DMS114 treated with DMSO at 0.1 percent for 48 hours (cell line): ENCODE measurements around the gene NUP153.
"Not testable (repeated sequence)": the region's sequence is repeated elsewhere in the genome, so short reads cannot be mapped to it uniquely, and the experiment has no call there.

Experiments
- DNase-seq: peaks from one replicate; lab custom pipeline; 2025; ENCODE audit not compliant: unreplicated experiment; lab: John Stamatoyannopoulos, UW

NUP153 gene

DNA sequence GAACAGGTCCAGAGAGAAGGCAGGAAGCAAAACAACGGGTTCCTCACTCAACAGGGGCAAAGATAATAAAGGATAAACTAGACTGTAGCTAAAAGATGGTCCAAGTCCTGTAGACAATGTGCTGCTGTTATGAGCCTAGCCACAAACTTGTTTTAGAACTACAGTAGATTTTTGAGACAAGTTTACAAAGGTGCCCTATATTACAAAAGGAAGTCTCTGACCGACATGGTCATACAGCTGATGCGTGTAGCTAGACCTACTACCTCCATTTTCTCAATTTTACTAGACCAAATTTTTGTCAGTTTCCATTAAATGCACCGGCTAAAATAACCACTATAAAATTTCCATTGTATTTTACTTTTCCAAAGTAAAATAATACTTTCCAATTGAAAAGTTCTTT lies 94.7 kb downstream of the NUP153 start:
- no peak for DNase-seq

DNA sequence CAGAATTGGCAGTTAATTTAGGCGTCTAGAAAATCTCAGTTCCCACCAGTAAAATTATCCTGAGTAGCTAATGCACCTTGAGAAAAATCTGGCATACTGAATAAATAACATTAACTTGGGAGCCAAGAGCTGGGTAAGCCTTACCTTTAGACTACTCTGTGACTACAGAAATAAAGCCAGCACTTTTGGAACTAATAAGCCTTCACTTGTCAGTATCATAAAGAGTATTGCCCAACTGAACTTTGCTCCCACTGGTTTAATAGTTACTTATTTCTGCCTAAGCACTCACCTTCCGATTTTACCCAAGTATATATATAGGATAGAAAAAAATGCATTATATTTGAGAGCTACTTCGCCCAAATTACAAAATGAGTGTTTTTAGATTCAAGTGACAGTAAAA lies 95.9 kb downstream of the NUP153 start:
- no peak for DNase-seq

DNA sequence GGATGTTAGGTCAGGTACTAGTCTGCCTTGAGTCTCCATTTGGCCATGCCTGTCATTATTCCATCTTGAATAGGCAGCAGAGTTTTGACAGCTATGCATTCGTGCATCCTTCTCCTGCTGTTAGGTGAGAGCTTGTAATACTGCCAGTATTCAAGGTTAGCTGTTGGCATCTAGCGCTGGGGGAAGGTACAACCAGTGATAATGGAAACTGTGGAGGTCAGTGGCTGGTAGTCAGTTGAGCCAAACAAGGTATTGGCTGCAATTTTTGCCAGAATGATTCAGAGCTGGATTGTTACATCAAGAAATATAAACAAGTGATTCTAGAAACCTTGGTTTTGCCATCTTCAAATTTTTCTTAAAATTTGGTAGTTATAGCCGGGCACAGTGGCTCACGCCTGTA lies 100.1 kb downstream of the NUP153 start:
- no peak for DNase-seq

DNA sequence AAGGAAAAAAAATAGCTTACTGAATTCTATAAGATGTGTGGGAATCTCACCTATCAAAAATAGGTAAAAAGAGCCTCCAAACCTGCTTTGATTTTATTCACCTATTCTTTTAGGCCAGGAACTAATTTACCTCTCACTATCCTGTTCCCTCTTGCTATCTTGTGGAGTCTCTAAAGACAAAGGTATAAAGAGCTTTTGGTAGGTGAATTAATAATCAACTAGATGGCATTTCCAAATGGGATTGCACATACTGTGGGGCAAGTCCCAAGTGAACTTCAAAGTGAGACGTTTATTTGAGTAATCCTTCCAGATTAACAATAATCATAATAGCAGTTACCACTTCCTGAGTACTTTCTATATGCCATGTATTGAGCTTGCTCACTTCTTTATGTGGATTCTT lies 103.8 kb downstream of the NUP153 start:
- no peak for DNase-seq

DNA sequence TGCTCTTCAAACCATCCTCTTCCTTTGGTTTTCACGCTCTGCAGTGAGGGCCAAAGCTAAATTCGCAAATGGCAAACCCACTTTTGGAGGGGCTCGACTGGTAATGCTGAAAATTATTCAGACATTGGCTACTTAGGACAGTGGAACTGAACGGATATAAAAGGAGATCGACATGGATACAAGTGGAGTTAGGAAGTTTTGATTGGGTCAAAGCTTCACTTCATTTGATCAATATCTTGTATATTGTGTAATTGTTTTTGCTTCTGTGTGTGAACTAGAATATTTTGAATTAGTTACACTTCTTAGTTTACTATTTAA lies 105.4 kb downstream of the NUP153 start:
- no peak for DNase-seq

DNA sequence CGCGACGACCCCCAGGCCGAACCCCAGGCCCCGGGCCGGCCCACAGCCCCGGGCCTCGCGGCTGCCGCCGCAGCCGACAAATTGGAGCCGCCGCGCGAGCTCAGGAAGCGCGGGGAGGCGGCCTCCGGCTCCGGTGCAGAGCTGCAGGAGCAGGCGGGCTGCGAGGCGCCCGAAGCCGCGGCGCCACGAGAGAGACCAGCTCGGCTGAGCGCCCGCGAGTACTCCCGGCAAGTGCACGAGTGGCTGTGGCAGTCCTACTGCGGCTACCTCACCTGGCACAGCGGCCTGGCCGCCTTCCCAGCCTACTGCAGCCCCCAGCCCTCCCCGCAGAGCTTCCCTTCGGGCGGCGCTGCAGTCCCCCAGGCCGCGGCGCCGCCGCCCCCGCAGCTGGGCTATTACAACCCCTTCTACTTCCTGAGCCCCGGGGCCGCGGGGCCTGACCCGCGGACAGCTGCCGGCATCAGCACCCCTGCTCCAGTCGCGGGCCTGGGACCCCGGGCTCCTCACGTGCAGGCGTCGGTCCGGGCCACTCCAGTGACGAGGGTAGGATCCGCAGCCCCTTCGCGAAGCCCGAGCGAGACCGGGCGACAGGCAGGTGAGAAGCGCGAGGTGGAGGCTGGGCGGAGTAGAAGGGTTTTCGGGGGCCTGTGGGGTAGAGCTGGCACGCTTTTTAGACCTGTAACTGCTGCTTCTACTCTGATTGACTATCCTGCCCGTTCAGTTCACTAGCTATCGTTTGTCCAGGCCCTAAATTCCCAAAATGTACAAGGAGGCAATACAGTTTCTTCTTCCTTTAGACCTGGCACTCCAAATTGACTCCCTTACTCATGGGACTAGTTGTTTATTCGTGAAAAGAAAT lies 106.0 kb downstream of the NUP153 start:
- DNase-seq, result no peak

DNA sequence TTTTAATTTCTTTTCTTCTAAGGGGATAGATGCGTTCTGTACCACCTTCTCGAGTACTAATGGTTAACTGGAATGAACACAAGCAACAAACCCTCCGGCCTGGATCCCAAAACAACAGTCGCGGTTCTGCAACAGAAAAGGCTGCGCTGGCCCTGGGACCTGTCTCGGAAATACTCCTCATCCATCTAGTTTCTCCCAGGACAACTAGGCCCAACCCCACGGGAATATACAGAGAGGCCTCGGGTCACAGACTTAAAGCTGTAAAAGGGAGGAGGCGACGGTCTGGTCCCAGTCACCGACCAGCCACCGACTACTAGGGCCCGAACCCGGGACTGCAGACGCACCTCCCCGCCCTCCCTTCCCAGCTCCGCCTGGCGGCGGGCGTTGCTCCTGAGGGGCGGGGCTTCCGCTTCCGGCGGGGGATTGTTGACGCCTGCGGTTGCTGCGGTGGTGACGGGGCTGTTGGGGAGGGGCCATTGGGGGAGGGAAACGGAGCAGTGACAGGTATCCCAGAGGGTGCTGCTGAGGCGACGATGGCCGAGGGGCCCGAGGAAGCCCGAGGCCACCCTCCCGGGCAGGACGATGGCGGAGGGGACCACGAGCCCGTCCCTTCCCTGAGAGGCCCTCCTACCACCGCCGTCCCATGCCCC lies 106.7 kb downstream of the NUP153 start, which contains the start of gene FAM8A1:
TSS of gene FAM8A1 (plus strand) at position 426 of the 650 bp plus-strand sequence. CDS start at position 534, 108 bp downstream.
- DNase-seq, result peak; percentile 89

DNA sequence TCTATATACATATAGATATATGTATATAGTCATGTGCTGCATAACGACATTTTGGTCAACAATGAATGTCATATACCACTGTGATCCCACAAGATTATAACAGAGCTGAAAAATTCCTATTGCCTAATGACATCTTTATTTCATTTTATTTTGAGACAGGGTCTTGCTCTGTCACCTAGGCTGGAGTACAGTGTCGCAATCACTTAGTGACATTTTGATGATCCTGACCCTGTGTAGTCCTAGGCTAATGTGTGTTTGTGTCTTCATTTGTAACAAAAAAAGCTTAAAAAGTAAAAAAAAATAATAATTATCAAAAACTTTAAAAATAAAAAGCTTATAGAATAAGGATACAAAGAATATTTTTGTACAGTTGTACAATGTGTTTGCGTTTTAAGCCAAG lies 110.6 kb downstream of the NUP153 start:
- no peak for DNase-seq

DNA sequence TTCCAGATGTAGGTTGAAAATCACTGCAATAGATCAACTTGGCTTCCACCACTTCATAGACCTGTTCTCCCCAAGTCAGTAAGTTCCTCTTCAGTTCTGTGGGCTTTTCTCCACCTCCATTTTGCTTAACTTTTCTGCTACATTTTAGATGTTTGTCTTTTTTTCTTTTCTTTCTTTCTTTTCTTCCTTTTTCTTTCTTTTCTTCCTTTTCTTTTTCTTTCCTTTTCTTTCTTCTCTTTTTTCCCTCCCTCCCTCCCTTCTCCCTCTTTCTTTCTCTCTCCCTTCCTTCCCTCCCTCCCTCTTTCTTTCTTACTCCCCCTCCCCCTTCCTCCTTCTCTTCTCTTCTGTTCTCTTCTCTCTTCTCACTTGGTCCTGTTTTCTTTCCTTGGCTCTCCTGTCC lies 113.5 kb downstream of the NUP153 start:
- no peak for DNase-seq

DNA sequence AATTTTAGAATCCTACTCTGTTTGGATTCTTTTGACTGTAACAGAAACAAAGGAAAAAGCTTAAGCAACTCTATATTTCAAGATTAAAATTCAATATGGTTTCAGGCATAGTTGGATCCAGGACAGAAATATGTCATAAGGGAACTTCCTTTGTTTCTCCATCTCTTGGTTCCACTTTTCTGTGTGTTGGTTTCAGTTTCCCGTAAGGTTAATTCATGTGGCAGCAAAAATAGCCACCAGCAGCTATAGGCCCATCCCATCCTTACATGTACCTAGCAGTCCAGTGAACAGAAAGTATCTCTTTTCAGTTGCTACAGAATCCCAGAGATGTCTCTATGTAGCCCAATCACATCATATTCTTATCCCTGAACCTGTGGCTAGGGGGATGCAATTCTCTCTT lies 115.4 kb downstream of the NUP153 start:
- DNase-seq, result no peak

DNA sequence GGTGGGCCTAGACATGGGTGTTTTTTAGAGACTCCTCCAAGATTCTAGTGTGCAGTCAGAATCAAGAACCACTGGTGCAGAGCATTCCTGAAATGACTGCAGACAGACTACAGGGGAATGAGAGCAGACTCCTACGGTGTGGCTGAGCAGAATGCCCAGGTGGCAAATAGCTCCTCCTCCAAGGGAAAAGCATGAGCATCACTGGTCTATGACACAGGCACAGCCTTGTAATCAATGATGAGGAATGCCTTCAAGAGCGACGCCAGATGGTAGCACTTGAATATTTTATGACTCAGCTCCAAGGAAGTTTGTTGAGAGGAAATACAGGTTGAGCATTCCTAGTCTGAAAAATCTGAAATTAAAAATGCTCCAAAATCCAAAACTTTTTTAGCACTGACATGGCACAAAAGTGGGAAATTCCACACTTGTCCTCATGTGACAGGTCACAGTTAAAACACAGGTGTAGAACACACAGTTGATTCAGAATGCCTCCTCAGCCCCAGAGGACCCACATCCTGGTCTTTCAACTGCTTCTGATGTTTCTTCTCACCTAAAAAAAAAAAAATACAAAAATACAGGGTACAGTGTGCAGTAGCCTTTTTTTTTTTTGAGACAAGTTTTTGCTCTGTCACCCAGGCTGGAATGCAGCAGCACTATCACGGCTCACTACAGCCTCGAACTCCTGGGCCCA lies 117.2 kb downstream of the NUP153 start:
- no peak for DNase-seq

DNA sequence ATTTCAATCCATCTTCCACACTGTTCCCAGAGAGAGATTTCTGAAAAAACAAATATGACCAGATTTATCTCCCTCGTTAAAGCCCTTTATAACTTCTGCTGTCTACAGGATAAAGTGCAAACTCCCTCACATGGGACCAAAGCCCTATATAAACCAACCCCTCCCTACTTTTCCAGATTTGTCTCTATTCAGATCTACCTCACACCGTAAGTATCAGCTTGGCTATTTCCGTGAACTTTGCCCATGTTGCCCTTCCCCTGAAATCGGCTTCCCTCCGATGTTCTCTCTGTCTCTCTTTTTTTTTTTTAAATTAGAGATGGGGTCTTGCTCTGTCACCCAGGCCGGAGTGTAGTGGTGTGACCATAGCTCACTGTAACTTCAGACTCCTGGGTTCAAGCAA lies 118.7 kb downstream of the NUP153 start:
- no peak for DNase-seq

DNA sequence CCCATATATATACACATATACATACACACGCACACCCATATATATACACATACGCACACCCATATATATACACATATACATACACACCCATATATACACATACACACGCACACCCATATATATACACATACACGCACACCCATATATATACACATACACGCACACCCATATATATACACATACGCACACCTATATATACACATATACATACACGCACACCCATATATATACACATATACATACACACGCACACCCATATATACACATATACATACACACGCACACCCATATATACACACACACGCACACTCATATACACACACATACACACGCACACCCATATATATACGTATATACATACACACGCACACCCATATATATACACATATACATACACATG lies 120.1 kb downstream of the NUP153 start:
- DNase-seq, result not testable (repeated sequence)

DNA sequence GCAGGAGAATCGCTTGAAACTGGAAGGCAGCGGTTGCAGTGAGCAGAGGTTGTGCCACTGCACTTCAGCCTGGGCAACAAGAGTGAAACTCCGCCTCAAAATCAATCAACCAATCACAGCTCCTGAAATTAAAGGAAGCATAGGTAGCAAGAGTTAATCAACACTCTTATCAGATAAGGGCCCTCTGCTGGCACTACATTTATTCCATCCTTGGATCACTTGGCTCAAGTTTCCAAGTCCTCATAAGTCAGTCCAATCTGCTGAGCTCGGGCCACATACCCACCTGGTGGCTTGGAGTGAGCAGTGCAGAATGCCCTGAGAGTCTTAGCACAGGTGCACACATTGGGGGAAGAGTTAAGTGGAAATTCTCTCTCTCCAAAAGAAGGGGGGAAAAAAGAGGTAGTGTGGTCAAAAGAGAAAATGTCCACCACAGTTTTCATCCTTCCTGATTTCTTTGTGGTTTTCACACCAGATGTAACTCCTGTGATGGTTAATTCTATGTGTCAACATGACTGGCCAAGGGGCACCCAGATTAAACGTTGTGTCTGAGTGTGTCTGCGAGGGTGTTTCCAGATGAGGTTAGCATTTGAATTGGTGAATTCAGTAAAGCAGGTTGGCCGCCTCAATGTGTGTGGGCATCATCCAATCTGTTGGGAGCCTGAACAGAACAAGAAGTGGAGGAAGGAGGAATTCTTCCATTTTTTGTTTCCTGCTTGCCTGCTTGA lies 120.8 kb downstream of the NUP153 start:
- no peak for DNase-seq

DNA sequence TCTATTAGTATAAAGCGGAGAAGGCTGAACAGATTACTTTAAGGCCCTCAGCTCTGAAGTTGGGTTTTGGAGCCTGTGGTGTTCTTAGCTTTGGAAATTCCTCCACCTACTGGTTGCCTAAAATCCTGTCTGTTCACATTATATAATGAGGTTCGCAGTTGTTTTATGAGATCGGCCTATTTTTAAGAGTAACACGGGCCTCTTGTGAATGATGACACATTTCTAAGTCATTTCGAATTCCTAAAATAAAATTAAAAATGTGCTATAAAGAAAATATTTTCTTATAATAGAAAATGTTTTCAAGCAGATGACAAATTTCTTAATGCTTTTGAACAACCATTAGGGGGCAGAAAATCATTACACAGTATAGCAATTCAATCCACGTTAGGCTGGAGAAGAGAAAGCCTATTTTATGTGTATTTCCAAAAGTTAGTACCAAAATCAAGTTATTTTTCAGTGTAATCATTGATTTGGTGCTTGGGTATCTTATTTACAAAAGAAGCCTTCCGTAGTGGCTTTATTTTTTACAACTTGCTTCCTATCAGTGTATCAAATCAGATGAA lies 122.4 kb downstream of the NUP153 start:
- DNase-seq, result peak; percentile 89

DNA sequence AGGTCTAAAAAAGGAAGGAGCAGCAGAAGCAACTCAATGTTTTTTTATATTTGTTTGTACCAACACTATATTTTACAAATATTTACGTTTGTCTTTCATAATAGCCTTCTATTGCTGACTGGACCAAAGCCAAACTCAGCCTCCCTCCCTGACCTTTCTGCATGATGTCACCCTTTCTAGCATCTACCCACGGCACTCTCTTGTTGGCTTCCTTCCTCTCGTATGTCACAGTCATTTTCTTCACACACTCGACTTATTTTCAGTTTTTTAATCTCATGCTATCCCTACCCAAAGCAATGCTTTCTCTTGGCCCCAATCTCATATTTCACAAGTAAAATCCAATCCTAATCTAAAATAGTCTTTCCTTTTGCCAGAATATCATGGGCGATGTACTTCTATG lies 122.9 kb downstream of the NUP153 start:
- no peak for DNase-seq

DNA sequence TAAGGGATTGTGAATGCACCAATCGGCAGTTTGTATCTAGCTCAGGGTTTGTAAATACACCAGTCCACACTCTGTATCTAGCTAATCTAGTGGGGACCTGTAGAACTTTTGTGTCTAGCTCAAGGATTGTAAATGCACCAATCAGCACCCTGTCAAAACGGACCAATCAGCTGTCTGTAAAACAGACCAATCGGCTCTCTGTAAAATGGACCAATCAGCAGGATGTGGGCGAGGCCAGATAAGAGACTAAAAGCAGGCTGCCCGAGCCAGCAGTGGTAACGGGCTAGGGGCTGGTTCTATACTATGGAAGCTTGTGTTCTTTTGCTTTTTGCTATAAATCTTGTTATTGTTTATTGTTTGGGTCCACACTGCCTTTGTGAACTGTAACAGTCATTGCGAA lies 125.4 kb downstream of the NUP153 start:
- DNase-seq, result not testable (repeated sequence)

DNA sequence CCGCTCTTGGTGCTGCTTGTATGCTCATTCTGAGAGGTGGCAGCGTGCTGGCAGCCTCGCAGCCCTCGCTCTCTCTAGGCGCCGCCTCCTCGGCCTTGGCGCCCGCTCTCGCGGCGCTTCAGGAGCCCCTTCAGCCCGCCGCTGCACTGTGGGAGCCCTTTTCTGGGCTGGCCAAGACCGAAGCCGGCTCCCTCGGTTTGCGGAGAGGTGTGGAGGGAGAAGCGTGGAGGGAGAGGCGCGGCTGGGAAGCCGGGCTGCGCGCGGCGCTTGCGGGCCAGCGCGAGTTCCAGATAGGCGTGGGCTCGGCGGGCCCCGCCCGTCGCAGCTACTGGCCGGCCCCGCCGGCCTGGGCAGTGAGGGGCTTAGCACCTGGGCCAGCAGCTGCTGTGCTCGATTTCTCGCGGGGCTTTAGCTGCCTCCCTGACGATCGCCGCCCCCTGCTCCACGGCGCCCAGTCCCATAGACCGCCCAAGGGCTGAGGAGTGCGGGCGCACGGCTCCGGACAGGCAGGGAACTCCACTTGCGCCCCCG lies 126.1 kb downstream of the NUP153 start:
- peak; percentile 58 for DNase-seq

DNA sequence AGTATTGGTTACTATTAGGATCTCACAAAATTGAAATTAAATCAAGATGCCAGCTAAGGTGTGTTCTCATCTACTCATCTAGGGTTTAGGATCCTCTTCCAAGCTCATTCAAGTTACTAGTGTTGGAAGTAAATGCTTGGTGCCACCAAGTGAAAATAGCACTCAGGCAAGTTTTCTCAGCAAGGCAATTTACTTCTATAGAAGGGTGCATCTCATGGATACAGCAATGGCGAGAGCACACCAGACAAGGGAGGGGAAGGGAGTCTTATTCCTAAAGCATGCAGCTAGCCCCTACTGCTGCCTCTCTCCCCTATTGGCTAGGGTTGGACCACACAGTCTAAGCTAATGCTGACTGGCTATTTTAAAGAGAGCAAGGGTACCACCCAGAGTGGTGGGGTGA lies 129.7 kb downstream of the NUP153 start:
- DNase-seq, result no peak

DNA sequence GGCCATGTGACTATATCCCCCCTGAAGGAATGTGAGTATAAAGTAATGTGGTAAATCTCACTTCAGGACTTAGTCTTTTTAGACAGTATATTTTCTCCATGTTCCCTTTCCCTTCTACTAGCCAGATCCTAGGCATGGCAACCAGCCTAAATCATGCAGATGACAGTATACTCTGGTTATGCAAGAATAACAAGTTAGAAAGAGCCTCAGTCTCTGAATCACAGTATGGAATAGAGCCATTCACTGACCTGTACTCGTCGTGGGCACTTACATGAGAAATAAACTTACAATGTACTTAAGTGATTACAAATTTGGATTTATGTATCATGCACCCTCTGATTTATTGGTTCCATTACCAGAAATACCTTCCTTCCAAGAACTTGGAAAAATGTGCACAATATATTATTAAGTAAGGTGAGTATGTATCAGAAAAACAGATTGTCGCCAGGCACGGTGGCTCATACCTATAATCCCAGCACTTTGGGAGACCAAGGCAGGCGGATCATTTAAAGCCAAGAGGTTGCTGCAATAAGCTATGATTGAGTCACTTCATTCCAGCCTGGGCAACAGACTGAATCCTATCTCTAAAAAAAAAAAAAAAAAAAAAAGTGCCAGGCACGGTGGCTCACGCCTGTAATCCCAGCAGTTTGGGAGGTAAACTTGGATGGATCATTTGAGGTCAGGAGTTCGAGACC lies 131.7 kb downstream of the NUP153 start:
- DNase-seq, result no peak
